Small intestine (tissue), 7 donors: ENCODE data around the gene HRAS. TPM values are rescaled to one million over a fixed set of nuclear protein-coding genes. Genes with fewer than 3 reads are reported as not detected.

Source experiments
- DNase-seq, 2 donors: peaks; one replicate each; pipeline versions ENCODE4 v3.0.0 to v3.0.0-alpha.2; 2013
- FAIRE-seq: peaks from 2 replicates; lab custom pipeline; 2012; peaks lifted over from hg19 to GRCh38; lab: Jason Lieb, UNC
- H3K27ac ChIP-seq, 3 donors: one replicate each; pipeline ENCODE4 v1.5.1; 2013; ENCODE audit warnings: low read length in 2 of 3, mild to moderate bottlenecking in 2 of 3, control low read depth in 1 of 3, inconsistent platforms in 1 of 3, low read depth in 1 of 3, moderate library complexity in 1 of 3
- H3K27me3 ChIP-seq, 3 donors: one replicate each; pipeline ENCODE4 v1.6.1; 2013; ENCODE audit warnings: low read length in 3 of 3, inconsistent platforms in 1 of 3; ENCODE audit not compliant: control insufficient read depth in 3 of 3, insufficient read depth in 3 of 3
- H3K36me3 ChIP-seq, 3 donors: one replicate each; pipeline ENCODE4 v1.6.1; 2013; ENCODE audit warnings: low read length in 3 of 3, inconsistent platforms in 1 of 3, low read depth in 1 of 3, mild to moderate bottlenecking in 1 of 3, moderate library complexity in 1 of 3; ENCODE audit not compliant: control insufficient read depth in 3 of 3, insufficient read depth in 2 of 3
- H3K4me1 ChIP-seq, 3 donors: one replicate each; pipeline ENCODE4 v1.6.1; 2013; ENCODE audit warnings: low read length in 2 of 3, inconsistent platforms in 1 of 3, low read depth in 1 of 3, mild to moderate bottlenecking in 1 of 3, moderate library complexity in 1 of 3; ENCODE audit not compliant: control insufficient read depth in 3 of 3, insufficient read depth in 2 of 3
- H3K4me3 ChIP-seq, 3 donors: one replicate each; pipeline ENCODE4 v1.5.1; 2013; ENCODE audit warnings: low read length in 3 of 3, control low read depth in 1 of 3, inconsistent platforms in 1 of 3, low read depth in 1 of 3, mild to moderate bottlenecking in 1 of 3, moderate library complexity in 1 of 3
- H3K9me3 ChIP-seq, 2 donors: one replicate each; pipeline ENCODE4 v1.6.1; 2013; ENCODE audit warnings: low read depth in 1 of 2, low read length in 1 of 2; ENCODE audit not compliant: control insufficient read depth in 2 of 2, insufficient read depth in 1 of 2
- WGBS, 3 donors: extraction: QIAGEN DNeasy Blood & Tissue Kit; methylation state at CpG; one replicate each; pipeline ENCODE4 v1.1.7; 2013; 5-methylcytosine and 5-hydroxymethylcytosine counted together
- polyA plus RNA-seq, 4 donors: library from polyadenylated mRNA; stranded (reverse) in 3 of 4; unstranded in 1 of 4; fragments of 200-250 nt in 3 of 4; fragments of 120-200 nt in 1 of 4; gene quantifications; one replicate each; pipeline versions ENCODE4 v1.2.1 to v1.2.3, GENCODE V29; 2013
- donor health status: healthy with polysubstance abuse.
- donor health status: control.
- donor health status: control.
- donor health status: Bipolar disorder and iron deficiency.
- donor health status: healthy.

HRAS gene
- polyA plus RNA-seq, 4 donors = 23.6 to 142 (median 92.7) TPM

GRCh38 chr11:540583-541432 is 5.4 kb upstream of the HRAS start:
- H3K36me3 ChIP-seq = peaks cover 0 to 5% (median 0%) of the 10 kb centered on the region in 3 donors
- H3K27ac ChIP-seq = no peak overlapping the region
- FAIRE-seq = no peak
- no peaks in the 10 kb centered on the region for H3K9me3 ChIP-seq
- no peak overlapping the region for H3K4me3 ChIP-seq
- H3K4me1 ChIP-seq = peaks cover 4 to 22% (median 4%) of the 10 kb centered on the region in 3 donors
- WGBS, 3 donors = 90 to 92% (median 91%) methylated on average over 20 to 23 of the region's 23 CpGs
- peaks cover 0 to 18% (median 0%) of the 10 kb centered on the region in 3 donors for H3K27me3 ChIP-seq
- no peak for DNase-seq

- Histone ChIP-seq H3K27me3 (peaks cover 0 to 18% (median 0%) of the 10 kb centered on the region in 3 donors), H3K4me3 (no peak overlapping the region), H3K36me3 (peaks cover 0 to 5% (median 0%) of the 10 kb centered on the region in 3 donors), H3K9me3 (no peaks in the 10 kb centered on the region), H3K27ac (no peak overlapping the region), H3K4me1 (peaks cover 4 to 22% (median 4%) of the 10 kb centered on the region in 3 donors)
- FAIRE-seq (no peak), DNase-seq (no peak)
- WGBS, 3 donors = 92 to 96% (median 94%) methylated on average over 8 of the region's 8 CpGs
Observed at GRCh38 chr11:539971-540481, 4.7 kb upstream of the HRAS start.

- DNase-seq = no peak
Observed at GRCh38 chr11:538431-539051, 3.2 kb upstream of the HRAS start.

GRCh38 chr11:537622-538430 is 2.5 kb upstream of the HRAS start:
- no peak for FAIRE-seq
- 37 to 41% (median 39%) methylated on average over 14 to 19 of the region's 19 CpGs for WGBS, 3 donors
- no peak overlapping the region for H3K27ac ChIP-seq

More at GRCh38 chr11:538431-539051, 3.2 kb upstream of the HRAS start:
- Histone ChIP-seq H3K36me3 (peaks cover 0 to 14% (median under 1%) of the 10 kb centered on the region in 3 donors), H3K4me1 (peaks cover 0 to 26% (median 4%) of the 10 kb centered on the region in 3 donors), H3K27ac (no peak overlapping the region), H3K27me3 (peaks cover 0 to 18% (median 0%) of the 10 kb centered on the region in 3 donors), H3K9me3 (no peaks in the 10 kb centered on the region), H3K4me3 (no peak overlapping the region)
- 90 to 93% (median 92%) methylated on average over 20 of the region's 20 CpGs for WGBS, 3 donors
- FAIRE-seq = no peak

GRCh38 chr11:536841-537621 is 1.7 kb upstream of the HRAS start, which contains the start of gene LRRC56:
Gene LRRC56 (plus strand): TSS chr11:537527. CDS start chr11:540685, 3,158 bp downstream.
- H3K9me3 ChIP-seq = no peaks in the 10 kb centered on the region
- peaks cover 3 to 30% (median 7%) of the 10 kb centered on the region in 3 donors for H3K36me3 ChIP-seq
- FAIRE-seq (no peak), DNase-seq (peak; percentile 84 to 92)
- peaks cover 0 to 18% (median 0%) of the 10 kb centered on the region in 3 donors for H3K27me3 ChIP-seq
- H3K27ac ChIP-seq = peak within 1 kb of the TSS in 2 of 3 donors; percentile 9 to 84
- WGBS, 3 donors = 2 to 3% (median 2%) methylated on average over 75 to 93 of the region's 93 CpGs
- peak within 1 kb of the TSS; percentile 19 to 45 (median 37) for H3K4me3 ChIP-seq
- H3K4me1 ChIP-seq = peaks cover 0 to 26% (median 4%) of the 10 kb centered on the region in 3 donors

More at GRCh38 chr11:537622-538430, 2.5 kb upstream of the HRAS start:
- DNase-seq = no peak
- H3K27me3 ChIP-seq = peaks cover 0 to 18% (median 0%) of the 10 kb centered on the region in 3 donors
- H3K36me3 ChIP-seq = peaks cover 0 to 22% (median 3%) of the 10 kb centered on the region in 3 donors
- H3K4me1 ChIP-seq = peaks cover 0 to 26% (median 4%) of the 10 kb centered on the region in 3 donors
- peak overlapping the region; percentile 19 to 45 (median 37) for H3K4me3 ChIP-seq
- no peaks in the 10 kb centered on the region for H3K9me3 ChIP-seq

- H3K9me3 ChIP-seq = no peaks in the 10 kb centered on the region
- H3K27ac ChIP-seq = no peak overlapping the region
- H3K4me3 ChIP-seq = peak overlapping the region; percentile 73 to 88 (median 80)
- peaks cover 0 to 26% (median 4%) of the 10 kb centered on the region in 3 donors for H3K4me1 ChIP-seq
- 2 to 7% methylated on average over 8 to 56 of the region's 56 CpGs; no CpG with 5 or more reads in 1 of the 3 donors for WGBS, 3 donors
- DNase-seq (no peak), FAIRE-seq (no peak)
- H3K27me3 ChIP-seq = peaks cover 0 to 18% (median 0%) of the 10 kb centered on the region in 3 donors
- peaks cover 3 to 43% (median 10%) of the 10 kb centered on the region in 3 donors for H3K36me3 ChIP-seq
Observed at GRCh38 chr11:535210-535518, 212 bp downstream of the HRAS start.

GRCh38 chr11:534396-535209 is 773 bp downstream of the HRAS start:
- WGBS, 3 donors = 7 to 11% (median 8%) methylated on average over 36 to 66 of the region's 66 CpGs
- H3K4me3 ChIP-seq = peak overlapping the region; percentile 73 to 88 (median 80)
- no peaks in the 10 kb centered on the region for H3K9me3 ChIP-seq
- H3K36me3 ChIP-seq = peaks cover 3 to 47% (median 10%) of the 10 kb centered on the region in 3 donors
- FAIRE-seq = no peak
- peak overlapping the region in 2 of 3 donors; percentile 39 to 56 for H3K27ac ChIP-seq
- H3K4me1 ChIP-seq = peaks cover 0 to 26% (median 4%) of the 10 kb centered on the region in 3 donors
- peak; percentile 33 to 54 for DNase-seq
- H3K27me3 ChIP-seq = peaks cover 0 to 18% (median 0%) of the 10 kb centered on the region in 3 donors
